GM19035 (cell line): ENCODE results near the gene POM121C.
"Not testable (repeated sequence)": the region's sequence is repeated elsewhere in the genome, so short reads cannot be mapped to it uniquely, and the experiment has no call there.

ENCODE experiments used
- ATAC-seq: cut with Tn5 transposase; IDR thresholded peaks from one replicate; pipeline ENCODE4 v1.9.1; 2021; ENCODE audit not compliant: unreplicated experiment

Gene POM121C

DNA sequence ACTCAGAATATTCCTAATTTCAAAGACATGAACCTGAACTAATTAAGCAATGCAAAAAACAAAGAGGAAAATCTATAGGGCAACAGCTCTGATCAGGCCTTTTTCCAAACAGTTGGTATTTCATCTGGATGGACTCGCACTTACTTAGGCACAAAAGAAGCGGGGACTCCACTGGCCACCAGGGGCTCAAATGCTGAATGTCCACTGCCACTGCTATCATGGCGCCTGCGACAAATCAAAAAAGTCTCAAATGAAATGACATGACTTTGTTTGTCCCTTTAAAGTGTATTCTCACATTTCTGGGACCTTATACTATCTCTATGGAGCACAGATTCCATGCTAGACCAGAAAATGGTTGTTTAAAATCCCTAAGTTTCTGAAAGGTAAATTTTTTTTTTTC, 47.1 kb downstream of the POM121C start:
- ATAC-seq = not testable (repeated sequence)

DNA sequence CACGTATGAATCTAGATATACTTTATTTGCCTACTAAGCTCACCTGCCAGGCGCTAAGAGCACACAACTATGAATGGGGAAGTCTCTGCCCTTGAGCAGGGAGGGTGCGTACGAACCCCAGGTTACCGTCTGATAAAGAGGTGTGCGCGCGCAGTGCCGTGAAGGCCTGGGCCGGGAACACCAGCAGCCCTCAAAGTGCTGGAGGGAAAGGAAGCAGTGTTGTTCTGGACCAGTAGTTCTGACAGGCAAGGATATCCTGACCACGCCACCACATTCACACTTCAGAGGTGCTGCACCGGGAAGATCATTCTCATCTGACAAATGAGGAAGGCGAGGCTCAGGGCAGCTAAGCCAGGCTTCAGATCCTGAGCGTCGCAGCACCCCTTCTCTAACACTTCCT, 62.6 kb downstream of the POM121C start:
- not testable (repeated sequence) for ATAC-seq

DNA sequence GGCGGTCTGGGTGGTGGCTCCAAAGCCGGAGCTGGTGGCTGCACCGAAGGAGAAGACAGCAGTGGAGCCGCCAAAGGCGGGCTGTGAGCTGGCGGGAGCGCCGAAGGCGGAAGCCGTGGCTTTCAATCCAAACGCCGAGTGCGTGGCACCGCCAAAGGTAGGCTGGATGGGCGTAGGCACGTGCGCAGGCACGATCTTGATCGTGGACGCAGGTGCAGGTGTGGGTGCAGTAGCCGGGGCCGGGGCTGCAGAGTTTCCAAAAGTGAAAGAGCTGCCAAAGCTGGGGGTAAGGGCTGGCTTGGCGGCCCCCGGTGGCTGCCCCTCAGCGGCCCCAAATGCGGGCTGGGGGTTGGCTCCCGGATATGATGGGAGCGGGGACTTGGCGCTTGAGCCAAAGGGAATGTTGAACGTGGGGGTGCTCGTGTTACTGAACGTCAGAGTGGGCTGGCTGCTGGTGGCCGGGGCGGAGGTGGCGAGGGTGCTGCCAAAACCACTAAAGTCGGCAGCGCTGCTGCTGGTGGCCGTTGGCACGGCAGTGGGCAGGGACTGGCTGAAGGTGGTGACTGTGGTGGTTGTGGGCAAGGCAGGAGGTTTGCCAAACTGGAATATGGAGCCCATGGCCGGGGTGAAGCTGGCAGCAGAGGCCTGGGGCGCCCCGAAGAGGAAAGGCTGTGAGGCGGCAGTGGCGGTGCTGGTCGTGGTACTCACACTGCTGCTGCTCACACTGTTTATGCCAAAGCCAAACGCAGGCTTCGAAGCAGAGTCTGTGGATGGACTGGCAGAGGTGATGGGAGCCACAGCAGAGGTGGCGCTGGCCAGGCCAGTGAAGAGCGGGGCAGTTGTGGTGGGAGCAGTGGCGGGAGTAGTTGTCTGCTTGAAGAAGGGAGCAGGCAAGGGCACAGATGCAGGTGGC, 64.0 kb downstream of the POM121C start:
- ATAC-seq = not testable (repeated sequence)

DNA sequence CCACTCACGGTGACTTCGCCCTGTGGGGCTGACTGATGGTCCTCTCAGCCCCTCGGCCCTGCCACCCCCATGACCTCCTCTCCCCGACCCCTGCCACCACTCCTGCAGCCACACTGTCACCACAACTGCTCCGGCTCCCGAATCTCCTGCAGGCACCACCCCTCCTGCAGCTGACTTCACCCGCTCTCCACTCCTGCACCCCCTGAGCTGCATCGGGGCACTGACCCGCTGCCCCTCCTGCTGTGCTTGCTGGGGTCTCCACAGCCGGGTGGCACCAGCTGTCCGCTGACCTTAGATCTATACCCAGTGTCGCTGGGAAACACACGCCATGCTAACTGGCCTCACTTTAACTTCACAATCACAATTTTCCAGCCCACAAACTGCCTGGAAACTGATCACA, 65.9 kb downstream of the POM121C start:
- not testable (repeated sequence) for ATAC-seq

DNA sequence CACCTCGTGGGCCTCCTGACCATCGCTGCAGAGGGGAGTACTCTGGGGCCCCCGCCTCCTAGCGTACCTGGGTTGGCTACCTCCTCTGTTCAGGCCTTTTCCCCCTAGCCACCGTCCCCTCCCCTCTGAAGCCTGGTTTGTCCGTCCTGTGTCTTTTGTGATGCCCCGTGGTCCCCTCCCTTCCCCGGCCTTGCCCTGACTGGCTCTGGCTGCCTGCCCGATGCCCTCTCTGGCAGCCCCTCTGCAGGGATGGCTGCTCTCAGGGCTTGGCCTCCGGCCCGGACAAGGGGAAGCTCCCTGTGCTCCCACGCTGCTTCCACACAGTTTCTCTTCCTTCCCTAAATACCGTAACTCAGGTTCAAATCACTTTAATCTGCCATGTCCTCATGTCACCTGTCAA, 66.4 kb downstream of the POM121C start:
- not testable (repeated sequence) for ATAC-seq

DNA sequence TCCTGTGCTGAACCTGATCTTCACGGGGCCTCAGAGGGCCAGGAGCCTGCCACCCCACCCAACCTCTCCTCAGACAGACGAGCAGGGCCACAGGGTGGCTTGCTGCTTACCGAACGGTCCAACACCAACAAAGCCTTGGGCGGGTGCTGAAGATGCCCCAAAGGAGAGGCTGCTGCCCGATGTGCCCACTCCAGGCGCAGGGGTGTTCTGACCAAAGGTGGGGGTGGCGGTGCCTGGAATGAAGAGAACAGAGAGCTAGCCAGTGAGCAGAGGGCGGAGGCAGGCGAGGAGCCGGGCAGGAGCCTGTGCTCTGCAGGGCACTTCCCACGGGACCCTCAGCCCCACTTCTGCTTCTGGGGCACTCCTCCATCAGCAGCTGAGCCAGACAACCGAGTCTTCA, 66.9 kb downstream of the POM121C start:
- ATAC-seq = not testable (repeated sequence)

DNA sequence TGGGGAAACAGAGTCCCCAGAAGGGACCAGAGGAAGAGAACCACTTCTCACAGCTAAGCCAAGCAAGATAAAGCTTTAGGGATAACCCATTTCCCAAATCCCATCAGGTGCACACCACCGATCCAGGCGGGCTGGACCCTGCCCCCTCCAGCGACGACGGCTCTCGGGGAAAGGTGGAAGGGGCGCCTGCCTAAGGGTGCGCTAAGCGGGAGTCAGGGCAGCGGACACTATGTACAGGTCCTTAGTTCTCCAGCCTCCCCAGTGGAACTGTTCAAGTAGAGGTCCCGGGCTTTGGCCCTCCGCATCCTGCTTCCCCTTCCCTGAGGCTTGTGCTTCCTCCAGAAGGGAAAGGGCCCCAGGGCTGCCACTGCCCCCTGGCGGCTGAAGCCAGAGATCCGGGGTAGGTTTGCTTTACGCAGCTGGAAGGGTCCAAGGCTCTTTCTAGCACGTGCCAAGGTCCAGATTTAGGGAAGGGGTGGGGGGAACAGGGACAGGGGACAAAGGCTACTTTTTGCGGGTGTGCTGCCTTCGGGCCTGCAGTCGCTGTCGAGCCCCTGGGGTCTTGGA, 67.7 kb downstream of the POM121C start:
- ATAC-seq = not testable (repeated sequence)

DNA sequence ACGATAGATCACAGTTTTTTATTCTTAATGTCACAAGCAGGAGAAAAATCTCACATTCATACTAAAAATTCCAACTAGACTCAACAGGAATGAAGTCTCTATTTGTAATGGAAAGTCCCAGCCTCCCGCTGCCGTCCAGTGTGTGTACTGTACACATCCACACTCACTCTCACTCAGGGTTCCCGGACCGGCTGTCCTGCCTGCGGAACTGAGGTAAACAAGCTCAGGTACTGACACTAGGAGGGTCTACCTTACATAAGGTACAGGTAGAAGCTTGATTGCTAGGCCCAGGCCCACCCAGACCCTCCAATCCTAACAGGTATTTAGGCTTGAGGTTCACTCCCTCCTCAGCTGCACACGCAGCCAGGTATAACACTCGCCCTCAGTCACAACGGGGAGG, 69.3 kb downstream of the POM121C start:
- ATAC-seq = not testable (repeated sequence)

DNA sequence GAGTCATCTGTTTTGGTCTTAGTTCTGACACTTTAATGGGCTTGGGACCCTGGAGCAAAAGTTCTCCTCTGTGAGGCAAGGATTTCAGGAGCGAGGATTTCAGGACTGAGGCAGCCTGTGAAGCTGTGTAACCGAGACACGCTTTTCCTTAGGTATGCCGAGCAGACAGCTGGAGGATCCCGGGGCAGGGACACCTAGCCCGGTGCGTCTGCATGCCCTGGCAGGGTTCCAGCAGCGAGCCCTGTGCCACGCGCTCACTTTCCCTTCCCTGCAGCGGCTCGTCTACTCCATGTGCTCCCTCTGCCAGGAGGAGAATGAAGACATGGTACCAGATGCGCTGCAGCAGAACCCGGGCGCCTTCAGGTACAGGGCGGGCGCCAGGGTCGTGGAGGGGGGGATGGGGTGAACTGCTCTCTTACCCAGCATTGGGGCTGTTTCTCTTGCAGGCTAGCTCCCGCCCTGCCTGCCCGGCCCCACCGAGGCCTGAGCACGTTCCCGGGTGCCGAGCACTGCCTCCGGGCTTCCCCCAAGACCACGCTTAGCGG, 70.2 kb downstream of the POM121C start:
- not testable (repeated sequence) for ATAC-seq

DNA sequence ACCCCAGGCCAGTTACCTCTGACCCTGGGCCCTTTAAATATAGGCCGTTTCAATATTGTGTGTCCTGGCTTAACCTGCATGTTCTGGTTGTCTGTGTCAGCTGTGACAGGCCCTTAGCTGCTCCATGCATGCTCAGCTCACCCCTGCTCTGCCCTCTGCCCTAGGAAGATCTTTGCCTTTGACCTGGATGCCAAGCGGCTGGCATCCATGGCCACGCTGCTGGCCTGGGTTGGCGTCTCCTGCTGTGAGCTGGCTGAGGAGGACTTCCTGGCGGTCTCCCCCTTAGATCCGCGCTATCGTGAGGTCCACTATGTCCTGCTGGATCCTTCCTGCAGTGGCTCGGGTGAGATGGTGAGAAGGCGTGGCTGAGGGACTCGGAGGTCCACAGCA, 70.7 kb downstream of the POM121C start:
- ATAC-seq = not testable (repeated sequence)

DNA sequence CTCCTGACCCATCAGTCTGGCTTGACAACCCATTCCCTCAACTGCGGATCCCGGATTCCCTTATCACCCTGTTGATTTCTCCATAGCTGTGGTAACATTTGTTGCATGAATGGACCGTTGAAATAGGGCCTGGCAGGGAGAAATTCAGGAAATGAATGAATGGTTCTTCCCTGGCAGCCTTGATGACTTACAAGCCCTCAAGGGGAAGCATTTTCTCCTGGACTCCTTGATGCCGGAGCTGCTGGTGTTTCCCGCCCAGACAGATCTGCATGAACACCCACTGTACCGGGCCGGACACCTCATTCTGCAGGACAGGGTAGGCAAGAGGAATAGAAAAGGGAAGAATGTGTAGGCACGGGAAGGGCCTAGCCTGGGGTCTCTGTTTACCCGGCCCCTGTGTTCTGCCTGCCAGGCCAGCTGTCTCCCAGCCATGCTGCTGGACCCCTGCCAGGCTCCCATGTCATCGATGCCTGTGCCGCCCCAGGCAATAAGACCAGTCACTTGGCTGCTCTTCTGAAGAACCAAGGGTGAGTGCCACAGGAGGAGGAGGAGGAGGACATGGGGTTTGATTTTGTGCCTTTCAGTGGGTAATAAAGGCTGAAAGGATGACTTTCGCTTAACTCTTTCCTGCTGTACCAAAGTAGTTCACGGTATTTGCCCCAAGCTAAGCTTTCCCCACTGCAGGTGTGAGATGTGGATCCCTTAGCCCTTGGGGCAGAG, 71.2 kb downstream of the POM121C start:
- ATAC-seq = not testable (repeated sequence)

DNA sequence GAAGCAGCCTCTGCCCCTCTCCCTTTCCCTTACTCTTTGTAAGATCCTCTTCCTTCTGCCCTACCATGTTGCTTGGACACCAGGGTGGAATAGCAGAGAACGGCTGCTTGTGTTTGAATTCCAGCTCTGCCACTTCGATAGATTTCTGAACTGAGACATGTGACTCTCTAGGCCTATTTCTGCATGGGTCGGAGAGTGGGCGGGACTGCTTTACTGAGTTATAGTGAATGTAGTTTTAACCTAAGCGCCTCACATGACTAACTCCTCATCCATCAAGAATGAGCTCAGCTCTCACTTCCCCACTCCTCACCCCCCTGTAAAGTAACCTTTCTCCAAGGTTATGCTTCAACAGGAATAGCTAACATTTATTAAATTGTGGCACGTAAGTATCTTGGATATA, 71.9 kb downstream of the POM121C start:
- ATAC-seq = not testable (repeated sequence)

DNA sequence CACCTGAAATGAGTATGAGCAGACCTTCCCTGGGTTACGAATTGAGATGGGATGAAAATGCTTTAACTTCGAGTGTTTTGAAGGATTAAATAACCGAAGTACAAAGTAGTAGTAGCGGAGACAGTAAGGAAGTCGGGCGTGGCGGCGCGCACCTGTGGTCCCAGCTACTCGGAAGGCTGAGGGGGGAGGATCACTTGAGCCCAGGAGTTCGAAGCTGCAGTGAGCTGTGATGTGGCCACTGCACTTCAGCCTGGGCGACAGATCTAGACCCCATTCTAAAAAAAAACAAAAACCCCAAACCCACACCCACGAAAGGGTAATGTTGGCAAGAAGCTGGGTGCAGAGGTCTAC, 75.3 kb downstream of the POM121C start:
- ATAC-seq = peak; percentile 6

DNA sequence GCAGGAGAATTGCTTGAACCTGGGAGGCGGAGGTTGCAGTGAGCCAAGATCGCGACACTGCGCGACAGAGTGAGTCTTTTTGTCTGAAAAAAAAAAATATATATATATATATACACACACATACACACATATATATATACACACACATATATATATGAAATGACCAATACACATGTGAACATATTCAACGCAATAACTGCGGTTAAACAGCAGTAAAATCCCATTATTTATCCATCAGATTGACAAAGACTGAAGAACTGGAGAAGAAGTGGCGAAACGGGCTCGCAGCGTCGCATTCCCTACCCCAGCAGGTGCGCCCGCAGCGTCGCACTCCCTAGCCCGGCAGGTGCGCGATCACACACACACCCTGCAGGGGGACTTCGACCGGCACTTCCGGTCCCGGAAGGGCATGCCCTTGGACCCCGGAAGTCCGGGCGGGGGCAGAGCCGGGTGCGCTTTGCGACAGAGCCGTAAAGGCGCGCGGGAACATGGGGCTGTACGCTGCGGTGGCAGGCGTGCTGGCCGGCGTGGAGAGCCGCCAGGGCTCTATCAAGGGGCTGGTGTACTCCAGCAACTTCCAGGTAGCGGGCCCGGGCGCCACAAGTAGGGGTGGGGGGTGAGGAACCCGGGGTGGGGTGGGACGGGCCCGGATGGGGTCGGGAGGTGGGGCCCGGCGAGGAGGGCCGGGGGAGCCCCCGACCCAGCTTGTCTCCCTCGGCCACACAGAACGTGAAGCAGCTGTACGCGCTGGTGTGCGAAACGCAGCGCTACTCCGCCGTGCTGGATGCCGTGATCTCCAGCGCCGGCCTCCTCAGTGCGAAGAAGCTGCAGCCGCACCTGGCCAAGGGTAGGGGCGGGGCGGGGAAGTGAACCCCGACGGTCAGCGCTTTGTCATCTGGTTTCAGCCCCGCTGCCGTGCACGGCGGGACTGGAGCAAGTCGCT, 75.9 kb downstream of the POM121C start:
- ATAC-seq = peak; percentile 91

DNA sequence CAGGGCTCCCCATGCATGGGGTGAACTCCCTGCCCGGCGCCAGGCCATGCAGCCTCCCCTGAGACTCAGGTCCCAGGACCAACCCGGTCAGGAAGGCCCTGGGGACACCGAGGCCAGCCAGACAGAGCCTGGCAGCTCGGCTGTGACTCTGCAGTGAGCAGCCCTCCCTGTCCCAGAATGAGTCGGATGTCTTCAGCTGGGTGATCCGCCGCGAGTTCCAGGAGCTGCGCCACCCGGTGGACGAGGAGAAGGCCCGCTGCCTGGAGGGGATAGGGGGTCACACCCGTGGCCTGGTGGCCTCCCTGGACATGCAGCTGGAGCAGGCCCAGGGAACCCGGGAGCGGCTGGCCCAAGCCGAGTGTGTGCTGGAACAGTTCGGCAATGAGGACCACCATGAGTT, 81.4 kb downstream of the POM121C start:
- not testable (repeated sequence) for ATAC-seq

DNA sequence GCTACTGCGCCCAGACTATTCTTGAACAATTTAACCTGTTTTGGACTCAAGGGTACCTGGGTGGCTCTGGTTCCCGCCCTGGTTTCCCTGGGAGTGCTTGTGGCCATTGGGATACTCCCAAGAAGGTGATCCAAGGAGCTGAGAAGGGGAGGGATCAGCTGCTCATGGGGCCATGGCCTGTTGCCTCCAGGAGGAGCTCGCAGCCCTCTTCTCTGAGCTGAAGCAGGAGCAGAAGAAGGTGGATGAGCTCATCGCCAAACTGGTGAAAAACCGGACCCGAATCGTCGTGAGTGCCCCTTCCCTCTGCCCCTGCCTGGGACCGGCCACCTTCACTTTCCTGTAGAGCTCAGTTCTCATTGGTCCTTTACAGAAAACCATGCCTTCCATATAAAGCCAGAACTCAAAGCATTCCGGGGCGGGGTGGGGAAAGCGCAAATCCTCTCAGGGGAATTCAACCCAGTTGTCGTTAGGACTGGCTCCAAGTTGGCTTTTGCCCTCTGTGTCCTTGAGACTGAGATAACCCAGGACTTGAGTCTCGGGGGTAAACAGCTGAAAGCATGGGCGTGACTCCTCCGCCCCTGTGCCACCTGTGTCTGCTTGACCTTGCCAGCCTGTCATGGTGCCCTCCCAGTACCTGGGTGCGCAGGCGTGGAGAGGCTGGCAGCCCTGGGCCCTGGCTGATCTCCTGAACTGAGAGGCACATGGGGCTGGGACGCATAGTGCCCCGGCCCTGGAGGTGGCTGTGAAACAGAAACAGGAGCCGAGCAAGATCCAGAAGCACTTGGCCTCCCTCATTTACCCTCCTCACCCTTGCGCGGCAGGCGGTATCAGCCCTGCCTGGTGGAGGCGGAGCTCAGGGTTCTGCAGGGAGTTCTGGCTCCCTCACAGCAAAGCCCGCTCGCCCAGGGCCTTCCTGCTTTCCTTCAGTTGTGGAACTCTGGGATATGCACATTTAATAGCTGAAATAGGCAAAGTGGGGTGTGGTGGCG, 82.3 kb downstream of the POM121C start:
- ATAC-seq = not testable (repeated sequence)

DNA sequence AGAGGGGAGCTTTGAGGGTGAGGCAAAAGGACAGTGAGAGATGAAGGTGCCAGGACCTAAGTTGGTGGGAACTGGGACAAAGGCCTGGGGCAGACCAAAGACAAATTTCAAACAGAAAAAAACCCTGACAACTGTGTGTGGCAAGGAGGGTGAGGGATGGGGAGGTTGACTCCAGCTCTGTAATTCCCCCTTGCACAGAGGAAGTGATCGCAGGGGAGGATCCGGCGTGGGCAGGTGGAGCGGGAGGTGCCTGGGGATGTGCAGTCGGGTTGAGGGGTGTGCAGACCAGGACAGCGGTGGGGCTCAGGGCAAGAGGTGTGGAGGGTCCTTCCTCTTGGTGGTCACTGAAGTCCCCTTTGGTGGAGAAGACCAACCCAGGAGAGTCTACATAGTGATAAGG, 85.5 kb downstream of the POM121C start:
- ATAC-seq = not testable (repeated sequence)

DNA sequence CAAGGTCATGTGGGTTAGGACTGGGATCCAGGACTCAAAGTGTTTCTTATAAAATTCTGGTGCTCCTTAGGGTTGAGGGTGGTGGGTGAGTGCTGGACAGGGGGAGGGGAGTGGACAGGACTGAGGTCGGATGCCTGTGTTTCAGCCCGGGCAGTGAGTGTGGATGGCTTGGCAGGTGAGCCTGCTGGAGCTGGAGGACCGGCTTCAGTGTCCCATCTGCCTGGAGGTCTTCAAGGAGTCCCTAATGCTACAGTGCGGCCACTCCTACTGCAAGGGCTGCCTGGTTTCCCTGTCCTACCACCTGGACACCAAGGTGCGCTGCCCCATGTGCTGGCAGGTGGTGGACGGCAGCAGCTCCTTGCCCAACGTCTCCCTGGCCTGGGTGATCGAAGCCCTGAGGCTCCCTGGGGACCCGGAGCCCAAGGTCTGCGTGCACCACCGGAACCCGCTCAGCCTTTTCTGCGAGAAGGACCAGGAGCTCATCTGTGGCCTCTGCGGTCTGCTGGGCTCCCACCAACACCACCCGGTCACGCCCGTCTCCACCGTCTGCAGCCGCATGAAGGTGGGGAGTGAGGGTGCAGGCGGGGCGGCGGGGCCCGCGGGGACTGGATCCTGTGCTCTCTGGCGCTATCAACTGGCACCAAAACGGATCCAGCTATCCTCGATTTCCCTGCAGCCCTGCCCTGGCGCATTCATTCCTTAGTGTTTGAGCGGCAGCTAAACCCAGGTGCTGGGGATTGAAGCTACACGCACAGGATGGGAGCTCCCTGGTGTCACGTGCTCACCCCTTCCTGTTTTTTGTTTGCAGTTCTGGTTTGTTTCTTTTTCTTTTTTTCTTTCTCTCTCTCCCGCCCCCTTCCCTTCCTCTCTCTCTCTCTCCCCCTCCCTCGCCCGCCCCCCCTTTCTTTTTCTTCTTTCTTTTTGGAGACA, 87.1 kb downstream of the POM121C start:
- peak; percentile 53 for ATAC-seq
